Rectal smooth muscle tissue (tissue), 1 donor: ENCODE measurements around the gene GUCY2D.

Source experiments
- H3K27ac ChIP-seq: one replicate; pipeline ENCODE4 v1.7.0; 2013; ENCODE audit warnings: low read depth, low read length, inconsistent platforms
- H3K27me3 ChIP-seq: one replicate; pipeline ENCODE4 v1.7.0; 2013; ENCODE audit warnings: low read length; ENCODE audit not compliant: control insufficient read depth, insufficient read depth
- H3K36me3 ChIP-seq: one replicate; pipeline ENCODE4 v1.7.0; 2013; ENCODE audit warnings: low read length; ENCODE audit not compliant: control insufficient read depth, insufficient read depth
- H3K4me1 ChIP-seq: one replicate; pipeline ENCODE4 v1.7.0; 2013; ENCODE audit warnings: low read length; ENCODE audit not compliant: control insufficient read depth, insufficient read depth
- H3K4me3 ChIP-seq: one replicate; pipeline ENCODE4 v1.7.0; 2013; ENCODE audit warnings: low read length
- H3K9ac ChIP-seq: one replicate; pipeline ENCODE4 v1.7.0; 2013; ENCODE audit warnings: low read length

Gene GUCY2D

DNA sequence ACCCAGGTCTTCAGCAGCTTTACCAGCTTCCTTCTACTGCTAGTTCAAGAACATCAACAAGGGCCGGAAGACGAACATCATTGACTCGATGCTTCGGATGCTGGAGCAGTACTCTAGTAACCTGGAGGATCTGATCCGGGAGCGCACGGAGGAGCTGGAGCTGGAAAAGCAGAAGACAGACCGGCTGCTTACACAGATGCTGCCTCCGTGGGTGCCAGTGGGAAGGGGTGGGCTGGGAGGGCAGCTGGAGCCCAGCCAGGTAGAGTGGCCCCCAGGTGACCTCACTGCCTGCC is 12.1 kb downstream of the GUCY2D start:
- Histone ChIP-seq H3K9ac (no peak overlapping the region), H3K36me3 (no peaks in the 10 kb centered on the region), H3K27ac (no peak overlapping the region), H3K4me1 (no peaks in the 10 kb centered on the region), H3K4me3 (no peak overlapping the region), H3K27me3 (peaks cover 5% of the 10 kb centered on the region)

GRCh38 chr17:8015236-8015956 is 13.0 kb downstream of the GUCY2D start:
- Histone ChIP-seq H3K27ac (no peak overlapping the region), H3K27me3 (peaks cover 5% of the 10 kb centered on the region), H3K4me3 (no peak overlapping the region), H3K36me3 (no peaks in the 10 kb centered on the region), H3K9ac (no peak overlapping the region), H3K4me1 (no peaks in the 10 kb centered on the region)

DNA sequence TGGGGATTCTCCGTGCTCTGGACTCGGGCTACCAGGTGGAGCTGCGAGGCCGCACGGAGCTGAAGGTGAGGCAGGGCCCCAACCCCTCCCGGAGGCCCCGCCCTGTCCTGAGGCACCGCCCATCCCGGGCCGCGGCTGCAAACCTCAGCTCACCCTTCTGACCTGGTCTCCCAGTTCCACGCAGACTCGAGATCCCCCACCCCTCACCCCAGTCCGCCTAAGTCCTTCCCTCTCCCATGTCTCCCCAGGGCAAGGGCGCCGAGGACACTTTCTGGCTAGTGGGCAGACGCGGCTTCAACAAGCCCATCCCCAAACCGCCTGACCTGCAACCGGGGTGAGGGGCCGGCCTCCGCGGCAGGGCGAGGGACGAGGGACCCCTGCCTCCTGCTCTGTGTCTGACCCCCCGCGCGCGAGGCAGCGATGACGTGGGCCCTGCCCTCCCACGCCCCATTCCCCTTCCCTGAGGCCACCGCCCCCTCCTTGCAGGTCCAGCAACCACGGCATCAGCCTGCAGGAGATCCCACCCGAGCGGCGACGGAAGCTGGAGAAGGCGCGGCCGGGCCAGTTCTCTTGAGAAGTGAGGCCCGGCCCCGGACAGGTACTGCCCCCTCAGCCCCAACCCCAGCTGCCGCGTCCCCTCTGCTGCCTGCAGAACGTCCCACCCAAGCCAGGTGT is 13.7 kb downstream of the GUCY2D start:
- H3K27ac ChIP-seq = no peak overlapping the region
- no peaks in the 10 kb centered on the region for H3K4me1 ChIP-seq
- peaks cover 5% of the 10 kb centered on the region for H3K27me3 ChIP-seq
- no peak overlapping the region for H3K9ac ChIP-seq
- no peaks in the 10 kb centered on the region for H3K36me3 ChIP-seq
- peak overlapping the region; percentile 50 for H3K4me3 ChIP-seq

- Histone ChIP-seq H3K4me1 (no peaks in the 10 kb centered on the region), H3K27me3 (peaks cover 5% of the 10 kb centered on the region), H3K4me3 (peak overlapping the region; percentile 50), H3K27ac (no peak overlapping the region), H3K36me3 (no peaks in the 10 kb centered on the region), H3K9ac (no peak overlapping the region)
Measured at GRCh38 chr17:8016632-8017424, 14.4 kb downstream of the GUCY2D start.

DNA sequence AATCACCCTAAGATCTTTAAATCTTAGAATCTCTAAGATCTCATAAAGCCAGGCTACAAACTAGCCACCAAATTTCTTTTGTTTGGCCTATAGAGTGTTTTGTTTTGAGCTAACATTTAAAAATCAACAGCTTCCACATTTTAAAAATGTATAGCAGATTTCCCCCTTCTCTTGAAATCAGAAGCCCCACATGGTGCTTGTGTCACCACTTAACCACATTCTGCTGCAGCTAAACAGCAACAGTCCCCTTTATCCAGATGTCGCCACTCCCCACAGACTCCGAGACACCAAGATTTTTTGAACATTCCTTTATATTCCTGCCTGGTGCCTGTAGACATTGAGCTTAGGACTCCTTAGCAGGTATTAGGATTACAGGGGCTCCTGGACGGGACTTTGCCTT is 16.0 kb downstream of the GUCY2D start:
- no peak overlapping the region for H3K27ac ChIP-seq
- peaks cover 5% of the 10 kb centered on the region for H3K27me3 ChIP-seq
- no peak overlapping the region for H3K4me3 ChIP-seq
- H3K4me1 ChIP-seq = no peaks in the 10 kb centered on the region
- H3K9ac ChIP-seq = no peak overlapping the region
- no peaks in the 10 kb centered on the region for H3K36me3 ChIP-seq

- Histone ChIP-seq H3K4me3 (no peak overlapping the region), H3K27me3 (peaks cover 5% of the 10 kb centered on the region), H3K27ac (no peak overlapping the region), H3K36me3 (no peaks in the 10 kb centered on the region), H3K9ac (no peak overlapping the region), H3K4me1 (no peaks in the 10 kb centered on the region)
Measured at GRCh38 chr17:8019166-8019565, 16.8 kb downstream of the GUCY2D start.

DNA sequence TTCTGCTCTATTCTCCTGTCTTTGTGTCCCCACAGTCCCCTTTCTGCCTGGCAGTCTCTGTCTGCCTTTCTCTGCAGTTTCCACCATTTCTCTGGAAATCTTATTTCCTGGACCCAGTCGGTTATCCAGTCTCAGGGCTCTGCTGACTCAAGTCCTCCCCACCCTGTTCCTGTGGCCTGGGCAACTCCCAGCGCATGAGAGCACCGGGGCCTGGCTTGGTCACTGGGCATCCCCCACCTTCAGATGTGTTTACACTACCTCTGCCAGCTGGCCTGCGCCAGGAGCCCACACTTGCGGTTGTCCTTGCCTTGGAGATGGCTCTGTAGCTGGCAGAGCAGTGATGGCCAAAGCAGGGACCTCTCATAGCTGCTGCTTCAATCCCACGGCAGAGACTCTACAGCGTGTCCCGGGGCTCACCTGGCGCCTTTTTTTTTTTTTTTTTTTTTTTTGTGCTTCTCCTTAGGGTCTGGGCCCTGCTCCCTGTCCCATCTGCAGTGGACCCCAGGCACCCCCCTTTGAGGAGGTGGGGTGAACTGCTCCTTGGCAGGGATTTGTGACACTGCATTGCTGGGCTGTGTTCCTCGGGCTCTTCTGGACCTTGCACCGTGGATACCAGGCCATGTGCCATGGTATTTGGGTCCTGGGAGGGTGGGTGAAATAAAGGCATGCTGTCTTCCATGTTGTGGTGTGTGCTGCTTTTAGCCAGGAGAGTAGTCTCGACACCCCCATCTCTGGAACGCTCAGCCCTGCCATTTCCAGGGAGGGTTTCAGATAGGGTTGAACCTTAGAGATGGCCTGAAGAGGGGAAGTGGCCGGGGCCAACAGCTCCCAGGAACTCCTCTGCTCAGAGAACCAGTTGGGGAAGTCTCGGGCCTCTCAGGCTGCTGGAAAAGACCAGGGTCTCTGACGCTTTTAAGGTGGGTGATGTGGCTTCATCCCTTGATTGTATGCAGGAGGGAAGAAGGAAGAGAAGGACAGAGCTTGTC is 17.5 kb downstream of the GUCY2D start:
- Histone ChIP-seq H3K4me1 (no peaks in the 10 kb centered on the region), H3K9ac (no peak overlapping the region), H3K27me3 (peaks cover 5% of the 10 kb centered on the region), H3K27ac (no peak overlapping the region), H3K36me3 (no peaks in the 10 kb centered on the region), H3K4me3 (no peak overlapping the region)

- Histone ChIP-seq H3K4me3 (no peak overlapping the region), H3K9ac (no peak overlapping the region), H3K4me1 (no peaks in the 10 kb centered on the region), H3K27ac (no peak overlapping the region), H3K36me3 (no peaks in the 10 kb centered on the region), H3K27me3 (peaks cover under 1% of the 10 kb centered on the region)
Measured at GRCh38 chr17:8020776-8021564, 18.6 kb downstream of the GUCY2D start.

DNA sequence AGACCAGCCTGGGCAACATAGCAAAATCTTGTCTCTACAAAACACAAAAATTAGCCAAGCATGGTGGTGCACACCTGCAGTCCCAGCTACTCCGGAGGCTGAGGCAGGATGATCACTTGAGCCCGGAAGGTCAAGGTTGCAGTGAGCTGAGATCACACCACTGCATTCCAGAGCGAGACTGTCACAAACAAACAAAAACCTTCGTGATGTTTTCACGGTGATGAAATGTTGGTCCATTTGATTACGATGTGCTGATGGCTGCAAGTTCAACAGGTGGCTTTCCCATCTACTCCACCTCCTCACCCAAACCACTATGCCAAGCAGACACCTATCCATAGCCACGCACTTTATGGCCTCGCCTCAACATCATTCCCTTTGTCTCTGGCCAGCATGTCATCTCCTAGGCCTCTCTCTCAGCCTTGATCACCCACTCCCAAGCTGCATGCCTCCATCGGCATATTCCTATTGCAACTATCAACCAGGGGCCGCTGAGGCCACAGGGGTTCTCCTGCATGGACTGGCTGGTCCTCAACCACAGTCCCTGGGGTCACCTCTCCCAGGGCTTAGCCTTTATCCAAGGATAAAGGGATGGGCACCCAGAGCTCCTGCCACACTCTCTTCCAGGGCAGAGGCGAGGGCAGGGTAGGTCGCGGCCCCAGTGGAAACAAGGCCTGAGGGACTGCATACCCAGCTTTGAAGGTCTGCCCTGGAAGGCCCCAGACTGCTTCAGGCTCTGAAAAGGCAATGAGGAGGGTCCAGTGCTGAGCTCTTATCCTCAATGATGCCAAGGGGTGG is 19.3 kb downstream of the GUCY2D start:
- H3K4me3 ChIP-seq = no peak overlapping the region
- H3K27ac ChIP-seq = no peak overlapping the region
- H3K4me1 ChIP-seq = no peaks in the 10 kb centered on the region
- no peak overlapping the region for H3K9ac ChIP-seq
- H3K27me3 ChIP-seq = no peaks in the 10 kb centered on the region
- no peaks in the 10 kb centered on the region for H3K36me3 ChIP-seq

GRCh38 chr17:8022360-8023003 is 20.1 kb downstream of the GUCY2D start:
- H3K27me3 ChIP-seq = no peaks in the 10 kb centered on the region
- no peaks in the 10 kb centered on the region for H3K4me1 ChIP-seq
- H3K9ac ChIP-seq = no peak overlapping the region
- H3K4me3 ChIP-seq = no peak overlapping the region
- no peak overlapping the region for H3K27ac ChIP-seq
- no peaks in the 10 kb centered on the region for H3K36me3 ChIP-seq
